Spleen (tissue), 11 donors: ENCODE measurements around the gene MACROD2. TPM values are rescaled to one million over a fixed set of nuclear protein-coding genes. Genes with fewer than 3 reads are reported as not detected.
"Not testable (repeated sequence)": the region's sequence is repeated elsewhere in the genome, so short reads cannot be mapped to it uniquely, and the experiment has no call there.

ENCODE experiments used
- DNase-seq: peaks from one replicate; pipeline ENCODE4 v3.0.0-alpha.2; 2020
- H3K27ac ChIP-seq, 8 donors: fragments of 200-600 bp; sonication (generic) in 7 of 8; 1 replicate in 4 of 8; 2 replicates in 4 of 8; pipeline versions ENCODE4 v1.5.0 to v1.8.0; 2016 to 2021; ENCODE audit warnings: inconsistent platforms in 4 of 8, mild to moderate bottlenecking in 4 of 8, moderate library complexity in 1 of 8
- H3K27me3 ChIP-seq, 7 donors: fragments of 200-600 bp; sonication (generic) in 6 of 7; replicated peaks in 1 of 7; 1 replicate in 4 of 7; 2 replicates in 3 of 7; pipeline versions ENCODE4 v1.5.0 to v1.8.0; 2016 to 2021; ENCODE audit warnings: inconsistent platforms in 3 of 7, mild to moderate bottlenecking in 1 of 7
- H3K36me3 ChIP-seq, 6 donors: fragments of 200-600 bp; sonication (generic) in 5 of 6; 1 replicate in 4 of 6; 2 replicates in 2 of 6; pipeline versions ENCODE4 v1.5.0 to v1.8.0; 2016 to 2021; ENCODE audit warnings: inconsistent platforms in 2 of 6
- H3K4me1 ChIP-seq, 6 donors: fragments of 200-600 bp; sonication (generic) in 5 of 6; 1 replicate in 3 of 6; 2 replicates in 3 of 6; pipeline versions ENCODE4 v1.5.0 to v1.8.0; 2016 to 2021; ENCODE audit warnings: inconsistent platforms in 3 of 6
- H3K4me3 ChIP-seq, 8 donors: fragments of 200-600 bp; sonication (generic) in 7 of 8; 1 replicate in 4 of 8; 2 replicates in 4 of 8; pipeline versions ENCODE4 v1.5.0 to v1.8.0; 2016 to 2021; ENCODE audit warnings: inconsistent platforms in 4 of 8, mild to moderate bottlenecking in 4 of 8, moderate library complexity in 2 of 8
- H3K9me3 ChIP-seq, 8 donors: fragments of 200-600 bp; sonication (generic) in 7 of 8; 1 replicate in 4 of 8; 2 replicates in 4 of 8; pipeline versions ENCODE4 v1.5.0 to v1.8.0; 2016 to 2021; ENCODE audit warnings: inconsistent platforms in 4 of 8
- POLR2A ChIP-seq, 3 donors: fragments of 450-650 bp; IDR thresholded peaks; one replicate each; pipeline ENCODE4 v1.5.1; 2017; ENCODE audit warnings: antibody characterized with exemption in 3 of 3, mild to moderate bottlenecking in 1 of 3
- POLR2AphosphoS5 ChIP-seq, 3 donors: sonication (generic); formaldehyde crosslinking; IDR thresholded peaks; one replicate each; pipeline ENCODE4 v1.5.1; 2017; ENCODE audit warnings: antibody characterized with exemption in 3 of 3
- WGBS, 5 donors: extraction: QIAGEN DNeasy Blood & Tissue Kit in 3 of 5; methylation state at CpG; one replicate each; pipeline versions ENCODE4 v1.1.5 to v1.1.7; 2013 to 2018; 5-methylcytosine and 5-hydroxymethylcytosine counted together
- intact Hi-C: fragments of 100-400 bp; cut with DNase I; formaldehyde crosslinking; loops from one replicate; pipeline ENCODE4 v1.15.0; 2023; ENCODE audit warnings: low total_unique reads
- polyA plus RNA-seq, 3 donors: library from polyadenylated mRNA; stranded (reverse); fragments of 200-250 nt; gene quantifications; one replicate each; pipeline ENCODE4 v1.2.1, GENCODE V29; 2013
- total RNA-seq, 7 donors: library from RNA; depleted of rRNA in 3 of 7; stranded (reverse); fragments of >200 nt in 3 of 7; fragmentation: NEBNext Ultra II Directional in 4 of 7; extraction: Animal tissue kit (Norgen Biotek cat#: 25700) in 4 of 7; gene quantifications; one replicate each; pipeline versions ENCODE4 v1.1.0 to v1.2.1, GENCODE V29; 2016 to 2021
- TF ChIP-seq, protein P1 (sequence below), 11 experiments: fragments of 200-600 bp in 7 of 11; fragments of 450-650 bp in 4 of 11; sonication (generic) in 4 of 11; IDR thresholded peaks in 8 of 11; conservative IDR thresholded peaks in 3 of 11; 1 replicate in 7 of 11; 2 replicates in 4 of 11; pipeline versions ENCODE4 v1.4.0 to v1.8.0; 2016 to 2021; ENCODE audit warnings: antibody characterized with exemption in 11 of 11, inconsistent platforms in 4 of 11, mild to moderate bottlenecking in 1 of 11
- donor health status: healthy with polysubstance abuse.
- donor health status: DM: no; HTN: no; CAD: no; lungs with moderate emphysema.
- donor health status: DM: no; HTN: no; CAD: no.
- donor health status: Bipolar disorder and iron deficiency.
- donor health status: healthy.
- donor health status: DM: no; HTN: no; CAD: no.
- donor health status: DM: yes; HTN: yes; CAD: no.

MACROD2 gene
- total and polyA plus RNA-seq, 10 donors: 1.5 to 4.7 (median 3.4) TPM

GRCh38 chr20:15802020-15802419 is 1806.7 kb downstream of the MACROD2 start:
- no peak overlapping the region for H3K27ac ChIP-seq
- H3K4me3 ChIP-seq: no peak overlapping the region
- H3K27me3 ChIP-seq: no peaks in the 10 kb centered on the region
- no peaks in the 10 kb centered on the region for H3K4me1 ChIP-seq
- peaks cover 0 to 3% (median 0%) of the 10 kb centered on the region in 8 donors for H3K9me3 ChIP-seq
- no peak for DNase-seq
- intact Hi-C loops: no loop called here
- TF ChIP-seq, protein P1, sequence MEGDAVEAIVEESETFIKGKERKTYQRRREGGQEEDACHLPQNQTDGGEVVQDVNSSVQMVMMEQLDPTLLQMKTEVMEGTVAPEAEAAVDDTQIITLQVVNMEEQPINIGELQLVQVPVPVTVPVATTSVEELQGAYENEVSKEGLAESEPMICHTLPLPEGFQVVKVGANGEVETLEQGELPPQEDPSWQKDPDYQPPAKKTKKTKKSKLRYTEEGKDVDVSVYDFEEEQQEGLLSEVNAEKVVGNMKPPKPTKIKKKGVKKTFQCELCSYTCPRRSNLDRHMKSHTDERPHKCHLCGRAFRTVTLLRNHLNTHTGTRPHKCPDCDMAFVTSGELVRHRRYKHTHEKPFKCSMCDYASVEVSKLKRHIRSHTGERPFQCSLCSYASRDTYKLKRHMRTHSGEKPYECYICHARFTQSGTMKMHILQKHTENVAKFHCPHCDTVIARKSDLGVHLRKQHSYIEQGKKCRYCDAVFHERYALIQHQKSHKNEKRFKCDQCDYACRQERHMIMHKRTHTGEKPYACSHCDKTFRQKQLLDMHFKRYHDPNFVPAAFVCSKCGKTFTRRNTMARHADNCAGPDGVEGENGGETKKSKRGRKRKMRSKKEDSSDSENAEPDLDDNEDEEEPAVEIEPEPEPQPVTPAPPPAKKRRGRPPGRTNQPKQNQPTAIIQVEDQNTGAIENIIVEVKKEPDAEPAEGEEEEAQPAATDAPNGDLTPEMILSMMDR (IDR thresholded peaks at IDR 0.05 in 8 of 11, conservative IDR thresholded peaks at IDR 0.05 in 3 of 11): no peak
- TF ChIP-seq POLR2AphosphoS5 (IDR thresholded peaks at IDR 0.05) (no peak), POLR2A (IDR thresholded peaks at IDR 0.05) (no peak)
- WGBS, 5 donors: 80 to 91% (median 87%) methylated on average over 1 of the region's 1 CpG
- no peaks in the 10 kb centered on the region for H3K36me3 ChIP-seq

DNA sequence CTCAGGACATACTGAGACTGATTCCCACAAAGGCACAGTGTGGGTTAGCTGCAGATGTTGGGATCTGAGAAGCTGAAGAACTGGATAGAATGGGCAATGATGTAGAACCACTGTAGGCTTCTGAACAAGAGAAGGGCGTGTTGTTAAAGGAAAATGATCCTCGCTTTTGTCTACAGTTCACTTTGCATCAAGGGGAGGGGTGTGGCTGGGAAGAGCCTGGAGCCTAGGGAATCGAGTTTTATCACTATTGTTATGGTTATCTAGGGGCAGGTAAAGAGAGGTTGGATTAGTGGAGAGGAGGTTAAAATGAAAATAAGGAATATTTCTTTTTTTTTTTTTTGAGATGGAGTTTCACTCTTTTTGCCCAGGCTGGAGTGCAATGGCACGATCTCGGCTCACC is 1809.8 kb downstream of the MACROD2 start:
- DNase-seq: no peak
- Histone ChIP-seq H3K4me1 (peaks cover 0 to 11% (median 0%) of the 10 kb centered on the region in 6 donors), H3K27ac (no peak overlapping the region), H3K27me3 (no peaks in the 10 kb centered on the region), H3K9me3 (peaks cover 0 to 8% (median 0%) of the 10 kb centered on the region in 8 donors), H3K4me3 (no peak overlapping the region), H3K36me3 (no peaks in the 10 kb centered on the region)
- TF ChIP-seq POLR2AphosphoS5 (IDR thresholded peaks at IDR 0.05): no peak
- TF ChIP-seq, protein P1 (IDR thresholded peaks at IDR 0.05 in 8 of 11, conservative IDR thresholded peaks at IDR 0.05 in 3 of 11): no peak
- WGBS, 5 donors: 79 to 92% (median 86%) methylated on average over 5 of the region's 5 CpGs
- intact Hi-C loops: no loop called here

- intact Hi-C loops: no loop called here
- no peak overlapping the region for H3K4me3 ChIP-seq
- H3K9me3 ChIP-seq: peaks cover 0 to 6% (median 0%) of the 10 kb centered on the region in 8 donors
- TF ChIP-seq, protein P1 (IDR thresholded peaks at IDR 0.05 in 8 of 11, conservative IDR thresholded peaks at IDR 0.05 in 3 of 11): no peak
- no peak for TF ChIP-seq POLR2A (IDR thresholded peaks at IDR 0.05)
- TF ChIP-seq POLR2AphosphoS5 (IDR thresholded peaks at IDR 0.05): no peak
- DNase-seq: no peak
- no peak overlapping the region for H3K27ac ChIP-seq
- WGBS, 5 donors: 66 to 84% (median 69%) methylated on average over 3 of the region's 3 CpGs
- no peaks in the 10 kb centered on the region for H3K27me3 ChIP-seq
- peaks cover 0 to 11% (median 0%) of the 10 kb centered on the region in 6 donors for H3K4me1 ChIP-seq
- H3K36me3 ChIP-seq: no peaks in the 10 kb centered on the region
Measured at GRCh38 chr20:15806105-15806504, 1810.8 kb downstream of the MACROD2 start.

GRCh38 chr20:15807271-15807670 is 1812.0 kb downstream of the MACROD2 start:
- H3K4me3 ChIP-seq: no peak overlapping the region
- WGBS, 5 donors: 73 to 84% (median 81%) methylated on average over 5 of the region's 5 CpGs
- TF ChIP-seq, protein P1 (IDR thresholded peaks at IDR 0.05 in 8 of 11, conservative IDR thresholded peaks at IDR 0.05 in 3 of 11): no peak
- TF ChIP-seq POLR2A (IDR thresholded peaks at IDR 0.05) (no peak), POLR2AphosphoS5 (IDR thresholded peaks at IDR 0.05) (no peak)
- no peaks in the 10 kb centered on the region for H3K36me3 ChIP-seq
- H3K27ac ChIP-seq: no peak overlapping the region
- no peak for DNase-seq
- H3K9me3 ChIP-seq: peaks cover 0 to 6% (median 0%) of the 10 kb centered on the region in 8 donors
- H3K4me1 ChIP-seq: peaks cover 0 to 11% (median 0%) of the 10 kb centered on the region in 6 donors
- intact Hi-C loops: no loop called here
- no peaks in the 10 kb centered on the region for H3K27me3 ChIP-seq

- DNase-seq: peak; percentile 77
- WGBS, 5 donors: 71 to 80% (median 77%) methylated on average over 8 of the region's 8 CpGs
Measured at GRCh38 chr20:15807771-15808170, 1812.5 kb downstream of the MACROD2 start.

More at GRCh38 chr20:15807771-15808170, 1812.5 kb downstream of the MACROD2 start:
- H3K36me3 ChIP-seq, H3K9me3 ChIP-seq, H3K4me3 ChIP-seq, intact Hi-C loops, H3K27me3 ChIP-seq: not testable (repeated sequence)
- Histone ChIP-seq H3K4me1 (peaks cover 0 to 11% (median 0%) of the 10 kb centered on the region in 6 donors), H3K27ac (peak overlapping the region in 3 of 8 donors; percentile 27 to 69 (median 44))
